Neuronal stem cell (in vitro differentiated cells): ENCODE data around the gene ZNF385C.

Source experiments
- DNase-seq: peaks from one replicate; pipeline ENCODE4 v3.0.0-alpha.2; 2013; ENCODE audit warnings: low spot score
- H2AFZ ChIP-seq: one replicate; pipeline ENCODE4 v1.6.1; 2013; ENCODE audit warnings: mild to moderate bottlenecking, low read length, inconsistent platforms
- H2AK5ac ChIP-seq: 2 replicates; pipeline ENCODE4 v1.6.1; 2013; ENCODE audit warnings: low read depth, mild to moderate bottlenecking, inconsistent platforms, low read length, moderate library complexity, mixed read lengths
- H2BK120ac ChIP-seq: 2 replicates; pipeline ENCODE4 v1.6.1; 2013; ENCODE audit warnings: low read depth, mild to moderate bottlenecking, inconsistent platforms, low read length, moderate library complexity, mixed read lengths
- H2BK12ac ChIP-seq: one replicate; pipeline ENCODE4 v1.6.1; 2013; ENCODE audit warnings: low read length, inconsistent platforms
- H2BK15ac ChIP-seq: 2 replicates; pipeline ENCODE4 v1.6.1; 2013; ENCODE audit warnings: mild to moderate bottlenecking, low read length, inconsistent platforms, mixed read lengths
- H2BK5ac ChIP-seq: one replicate; pipeline ENCODE4 v1.6.1; 2013; ENCODE audit warnings: inconsistent platforms, mild to moderate bottlenecking, low read length, moderate library complexity
- H3K14ac ChIP-seq: one replicate; pipeline ENCODE4 v1.6.1; 2013; ENCODE audit warnings: low read length, inconsistent platforms
- H3K18ac ChIP-seq: 2 replicates; pipeline ENCODE4 v1.6.1; 2013; ENCODE audit warnings: low read length, inconsistent platforms
- H3K23ac ChIP-seq: 2 replicates; pipeline ENCODE4 v1.6.1; 2013; ENCODE audit warnings: low read depth, mild to moderate bottlenecking, mixed read lengths, low read length, inconsistent platforms; ENCODE audit not compliant: poor library complexity
- H3K27ac ChIP-seq: replicated peaks from 3 replicates; pipeline ENCODE4 v1.5.1; 2013; ENCODE audit warnings: low read length, inconsistent platforms
- H3K27me3 ChIP-seq, 3 experiments: 2 replicates each; pipeline ENCODE4 v1.6.1; 2013; ENCODE audit warnings: low read length in 3 of 3, mild to moderate bottlenecking in 2 of 3, inconsistent platforms in 1 of 3, low read depth in 1 of 3, mixed read lengths in 1 of 3, moderate library complexity in 1 of 3; ENCODE audit not compliant: control insufficient read depth in 3 of 3, insufficient read depth in 3 of 3
- H3K36me3 ChIP-seq, 2 donors: replicated peaks in 1 of 2; 2 replicates each; pipeline ENCODE4 v1.6.1; 2013; ENCODE audit warnings: low read length in 2 of 2; ENCODE audit not compliant: control insufficient read depth in 2 of 2, insufficient read depth in 2 of 2
- H3K4ac ChIP-seq: 2 replicates; pipeline ENCODE4 v1.6.1; 2013; ENCODE audit warnings: inconsistent platforms, mild to moderate bottlenecking, low read length, moderate library complexity
- H3K4me1 ChIP-seq, 2 donors: 1 replicate in 1 of 2; 2 replicates in 1 of 2; pipeline ENCODE4 v1.6.1; 2013; ENCODE audit warnings: low read length in 2 of 2, low read depth in 1 of 2; ENCODE audit not compliant: control insufficient read depth in 2 of 2, insufficient read depth in 1 of 2
- H3K4me2 ChIP-seq: one replicate; pipeline ENCODE4 v1.6.1; 2013; ENCODE audit warnings: mild to moderate bottlenecking, low read length, inconsistent platforms; ENCODE audit not compliant: insufficient read depth, poor library complexity, severe bottlenecking
- H3K4me3 ChIP-seq, 2 donors: 2 replicates each; pipeline ENCODE4 v1.5.1; 2013; ENCODE audit warnings: low read length in 2 of 2, mild to moderate bottlenecking in 2 of 2, inconsistent platforms in 1 of 2, moderate library complexity in 1 of 2
- H3K79me1 ChIP-seq: one replicate; pipeline ENCODE4 v1.6.1; 2013; ENCODE audit warnings: low read depth, mild to moderate bottlenecking, inconsistent platforms, low read length, moderate library complexity
- H3K9ac ChIP-seq: one replicate; pipeline ENCODE4 v1.6.1; 2013; ENCODE audit warnings: mild to moderate bottlenecking, low read depth, low read length, inconsistent platforms; ENCODE audit not compliant: poor library complexity
- H3K9me3 ChIP-seq, 2 donors: replicated peaks in 1 of 2; 2 replicates each; pipeline versions ENCODE3 to v1.6.1; 2013; ENCODE audit warnings: low read length in 2 of 2, mild to moderate bottlenecking in 2 of 2, inconsistent platforms in 1 of 2, low read depth in 1 of 2, mixed read lengths in 1 of 2, moderate library complexity in 1 of 2; ENCODE audit not compliant: control insufficient read depth in 2 of 2, insufficient read depth in 1 of 2
- H4K8ac ChIP-seq: one replicate; pipeline ENCODE4 v1.6.1; 2013; ENCODE audit warnings: low read depth, mild to moderate bottlenecking, inconsistent platforms, low read length, moderate library complexity
- H4K91ac ChIP-seq: one replicate; pipeline ENCODE4 v1.6.1; 2013; ENCODE audit warnings: low read length, low read depth, mild to moderate bottlenecking, inconsistent platforms; ENCODE audit not compliant: poor library complexity
- WGBS, 2 donors: extraction: QIAGEN DNeasy Blood & Tissue Kit; methylation state at CpG; one replicate each; pipeline ENCODE4 v1.1.7; 2013; ENCODE audit warnings: missing lambda C conversion rate in 2 of 2, mixed read lengths in 1 of 2; ENCODE audit not compliant: insufficient read length in 2 of 2, insufficient replicate concordance in 1 of 2; ENCODE audit errors: extremely low coverage in 2 of 2; 5-methylcytosine and 5-hydroxymethylcytosine counted together

The ZNF385C gene

DNA sequence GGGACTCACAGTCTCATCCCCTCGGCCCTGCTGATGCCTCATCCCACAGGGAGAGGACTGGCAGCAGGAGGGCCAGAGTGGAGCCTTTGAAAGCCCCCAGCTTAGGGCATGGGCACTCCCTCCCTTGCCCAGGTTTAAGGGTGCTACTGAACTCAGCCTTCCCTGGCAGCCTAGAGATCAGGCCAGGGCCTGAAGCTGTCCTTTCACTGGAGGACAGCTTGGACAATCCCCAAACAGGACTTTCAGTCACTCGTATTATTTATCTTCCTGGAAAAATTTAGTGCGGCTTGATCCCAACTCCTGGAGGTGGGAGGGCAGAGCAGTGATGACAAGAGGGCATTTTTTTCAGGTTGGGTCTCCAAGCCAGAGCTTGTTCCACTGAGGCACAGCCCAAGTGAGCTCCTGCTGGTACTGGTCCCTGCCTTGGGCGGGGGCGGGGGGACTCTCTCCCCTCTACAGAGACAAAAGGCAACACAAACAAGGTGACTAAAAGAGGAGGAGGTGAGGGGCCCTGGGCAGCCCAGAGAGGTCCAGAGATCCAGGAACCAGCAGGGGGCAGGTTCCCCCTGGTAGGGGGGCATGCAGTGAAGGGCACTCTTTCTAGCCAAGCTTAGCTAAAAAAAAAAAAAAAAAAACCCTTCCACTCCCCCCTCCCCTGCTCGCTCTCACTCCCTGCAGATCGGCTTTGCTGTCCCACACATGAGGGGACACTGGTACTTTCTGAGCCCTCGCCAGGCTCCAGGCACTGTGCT is 1.7 kb downstream of the ZNF385C start:
- Histone ChIP-seq H3K4me1 (peaks cover 6 to 13% of the 10 kb centered on the region in 2 donors), H3K18ac (peak overlapping the region; percentile 46), H3K27me3 (peaks cover 5 to 61% (median 19%) of the 10 kb centered on the region in 3 experiments), H3K14ac (no peak overlapping the region), H3K36me3 (no peaks in the 10 kb centered on the region), H4K8ac (no peak overlapping the region), H2AFZ (no peak overlapping the region), H2BK12ac (peak overlapping the region; percentile 0), H3K79me1 (no peaks in the 10 kb centered on the region), H3K9me3 (no peaks in the 10 kb centered on the region), H2BK120ac (no peak overlapping the region), H2AK5ac (peak overlapping the region; percentile 16), H3K4me2 (no peak overlapping the region), H4K91ac (no peak overlapping the region), H2BK15ac (peak overlapping the region; percentile 40), H3K9ac (no peak overlapping the region), H3K23ac (no peak overlapping the region), H3K4me3 (no peak overlapping the region), H3K27ac (no peak overlapping the region), H2BK5ac (no peak overlapping the region), H3K4ac (no peak overlapping the region)
- WGBS, 2 donors, result no CpG with 5 or more reads among the region's 8 CpGs
- DNase-seq, result no peak

DNA sequence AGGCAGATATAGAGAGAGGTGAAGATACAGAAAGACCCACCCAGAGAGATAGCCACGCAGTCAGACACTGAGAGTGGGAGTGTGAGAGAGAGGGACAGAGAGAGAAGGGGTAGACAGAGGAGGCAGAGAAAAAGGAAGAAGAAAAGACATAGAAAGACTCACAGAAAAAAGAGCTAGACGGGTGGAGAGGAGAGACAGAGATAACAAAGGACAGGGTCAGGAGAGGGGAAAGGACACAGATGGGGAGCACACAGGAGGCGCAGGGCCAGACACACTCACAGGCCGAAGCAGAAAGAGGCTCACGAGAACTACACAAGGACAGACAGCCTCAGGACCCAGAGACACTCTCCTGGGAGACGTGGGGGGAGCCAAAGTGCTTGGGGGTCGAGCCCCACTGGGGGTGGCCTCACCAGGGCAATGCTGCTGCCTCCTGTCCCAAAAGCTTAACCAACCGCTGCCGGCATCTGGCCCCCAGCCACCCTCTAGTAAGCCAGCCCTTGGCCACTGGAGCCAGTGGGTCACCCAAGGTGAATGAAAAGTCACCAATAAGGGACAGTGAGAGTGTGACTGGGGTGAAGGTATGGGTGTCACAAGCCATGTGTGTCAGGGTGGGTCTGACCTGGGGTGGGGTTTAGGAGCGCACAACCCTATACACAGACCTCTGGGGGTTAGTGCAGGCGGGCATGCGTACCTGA is 3.8 kb downstream of the ZNF385C start:
- no peak overlapping the region for H2BK12ac ChIP-seq
- H3K4ac ChIP-seq, result no peak overlapping the region
- no peak overlapping the region for H2AFZ ChIP-seq
- H3K79me1 ChIP-seq, result no peaks in the 10 kb centered on the region
- H3K4me2 ChIP-seq, result no peak overlapping the region
- H4K8ac ChIP-seq, result no peak overlapping the region
- peak overlapping the region; percentile 20 for H2AK5ac ChIP-seq
- H2BK5ac ChIP-seq, result no peak overlapping the region
- no peak overlapping the region for H3K23ac ChIP-seq
- no peak overlapping the region for H3K27ac ChIP-seq
- peak overlapping the region; percentile 48 for H3K18ac ChIP-seq
- H3K4me3 ChIP-seq, result no peak overlapping the region
- H3K27me3 ChIP-seq, result peaks cover 5 to 58% (median 19%) of the 10 kb centered on the region in 3 experiments
- H4K91ac ChIP-seq, result no peak overlapping the region
- H3K36me3 ChIP-seq, result no peaks in the 10 kb centered on the region
- H3K14ac ChIP-seq, result no peak overlapping the region
- H3K9me3 ChIP-seq, result no peaks in the 10 kb centered on the region
- H3K9ac ChIP-seq, result no peak overlapping the region
- WGBS, 2 donors, result no CpG with 5 or more reads among the region's 12 CpGs
- no peak for DNase-seq
- peaks cover 6 to 13% of the 10 kb centered on the region in 2 donors for H3K4me1 ChIP-seq
- no peak overlapping the region for H2BK120ac ChIP-seq
- H2BK15ac ChIP-seq, result no peak overlapping the region

DNA sequence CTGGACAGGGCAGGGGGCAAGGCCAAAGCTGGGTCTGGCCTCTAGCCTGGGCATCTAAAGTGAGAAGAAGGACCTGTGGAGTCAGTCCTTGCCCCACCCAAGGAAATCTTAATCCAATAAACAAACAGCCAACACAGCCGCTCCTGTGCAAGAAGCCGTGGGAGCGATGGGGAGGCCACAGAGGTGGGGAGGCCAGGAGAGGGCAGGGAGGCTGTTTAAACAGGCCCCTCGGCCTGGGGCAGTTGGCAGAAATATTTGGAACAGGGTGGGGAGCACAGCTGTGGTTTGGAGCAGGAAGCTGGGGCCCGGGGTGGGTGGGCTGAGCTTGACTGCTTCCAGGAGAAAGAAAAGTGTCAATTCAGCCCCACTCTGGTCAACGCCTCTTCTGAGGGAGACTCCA is 5.3 kb downstream of the ZNF385C start:
- Histone ChIP-seq H3K4ac (no peak overlapping the region), H3K18ac (no peak overlapping the region), H2BK15ac (no peak overlapping the region), H3K4me3 (no peak overlapping the region), H3K23ac (no peak overlapping the region), H3K27ac (no peak overlapping the region), H3K4me1 (peaks cover 5 to 11% of the 10 kb centered on the region in 2 donors), H4K91ac (no peak overlapping the region), H2BK12ac (no peak overlapping the region), H2BK5ac (no peak overlapping the region), H4K8ac (no peak overlapping the region), H3K27me3 (peaks cover 5 to 54% (median 16%) of the 10 kb centered on the region in 3 experiments), H3K9ac (no peak overlapping the region), H3K4me2 (no peak overlapping the region), H3K79me1 (no peaks in the 10 kb centered on the region), H2AK5ac (no peak overlapping the region), H2AFZ (no peak overlapping the region), H3K14ac (no peak overlapping the region), H2BK120ac (no peak overlapping the region), H3K9me3 (no peaks in the 10 kb centered on the region), H3K36me3 (no peaks in the 10 kb centered on the region)
- no peak for DNase-seq
- no CpG with 5 or more reads among the region's 6 CpGs for WGBS, 2 donors
